C4-2B (cell line): ENCODE data around the gene NT5C3B.

Experiments used
- CTCF ChIP-seq: fragments of 450-650 bp; conservative IDR thresholded peaks from 2 replicates; pipeline ENCODE4 v1.5.1; 2017; ENCODE audit warnings: mild to moderate bottlenecking
- ZFX ChIP-seq: fragments of 450-650 bp; IDR thresholded peaks from 2 replicates; pipeline ENCODE4 v1.6.1; 2017

GRCh38 chr17:41796121-41796895, 39.7 kb downstream of the NT5C3B start:
- TF ChIP-seq CTCF: no peak
- TF ChIP-seq ZFX: no peak
